Inferior parietal cortex (tissue), 1 donor: ENCODE results near the gene CROCC2.

Experiments used
- DNase-seq: peaks from one replicate; pipeline ENCODE4 v3.0.0-alpha.2; 2016; ENCODE audit errors: extremely low spot score

The CROCC2 gene

DNA sequence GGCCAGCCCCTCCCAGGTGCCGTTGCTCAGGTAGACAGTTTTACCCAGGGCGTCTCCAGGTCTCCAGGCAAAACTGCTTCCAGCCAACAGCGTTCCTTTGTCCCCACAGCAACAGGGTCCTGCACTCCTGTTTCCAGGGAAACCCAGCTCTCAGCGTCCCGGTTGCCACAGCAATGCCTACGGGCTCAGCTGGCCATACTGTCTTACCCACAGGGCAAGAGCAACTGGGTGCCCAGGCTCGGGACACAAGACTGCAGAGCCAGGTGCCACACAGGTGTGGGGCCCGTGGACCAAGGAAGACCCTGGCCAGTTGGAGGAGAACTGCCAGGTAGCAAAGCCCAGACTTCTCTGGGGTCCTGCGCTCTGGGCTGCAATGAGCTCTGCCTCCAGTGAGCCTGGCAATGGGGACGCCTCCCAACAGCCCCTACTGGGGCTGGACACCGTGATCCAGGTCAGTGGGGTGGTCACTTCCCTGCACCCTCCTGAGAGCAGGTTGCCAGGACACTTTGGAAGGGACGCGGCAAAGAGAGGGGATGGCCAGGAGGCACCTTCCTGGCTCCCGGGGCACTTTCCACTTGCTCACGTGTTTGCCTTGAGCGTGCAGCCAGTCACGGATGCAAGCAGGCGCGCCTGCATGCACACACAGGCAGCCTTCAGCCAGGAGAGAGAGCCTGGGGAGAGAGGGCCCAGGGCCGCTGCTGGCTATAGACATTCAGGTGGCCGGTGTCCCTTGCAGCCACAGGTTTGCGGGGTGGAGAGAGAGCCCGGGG is at the start of gene CROCC2:
CROCC2 (plus strand) TSS at position 196 of the 770 bp plus-strand sequence; CDS start at position 374, 178 bp downstream.
- DNase-seq = no peak

DNA sequence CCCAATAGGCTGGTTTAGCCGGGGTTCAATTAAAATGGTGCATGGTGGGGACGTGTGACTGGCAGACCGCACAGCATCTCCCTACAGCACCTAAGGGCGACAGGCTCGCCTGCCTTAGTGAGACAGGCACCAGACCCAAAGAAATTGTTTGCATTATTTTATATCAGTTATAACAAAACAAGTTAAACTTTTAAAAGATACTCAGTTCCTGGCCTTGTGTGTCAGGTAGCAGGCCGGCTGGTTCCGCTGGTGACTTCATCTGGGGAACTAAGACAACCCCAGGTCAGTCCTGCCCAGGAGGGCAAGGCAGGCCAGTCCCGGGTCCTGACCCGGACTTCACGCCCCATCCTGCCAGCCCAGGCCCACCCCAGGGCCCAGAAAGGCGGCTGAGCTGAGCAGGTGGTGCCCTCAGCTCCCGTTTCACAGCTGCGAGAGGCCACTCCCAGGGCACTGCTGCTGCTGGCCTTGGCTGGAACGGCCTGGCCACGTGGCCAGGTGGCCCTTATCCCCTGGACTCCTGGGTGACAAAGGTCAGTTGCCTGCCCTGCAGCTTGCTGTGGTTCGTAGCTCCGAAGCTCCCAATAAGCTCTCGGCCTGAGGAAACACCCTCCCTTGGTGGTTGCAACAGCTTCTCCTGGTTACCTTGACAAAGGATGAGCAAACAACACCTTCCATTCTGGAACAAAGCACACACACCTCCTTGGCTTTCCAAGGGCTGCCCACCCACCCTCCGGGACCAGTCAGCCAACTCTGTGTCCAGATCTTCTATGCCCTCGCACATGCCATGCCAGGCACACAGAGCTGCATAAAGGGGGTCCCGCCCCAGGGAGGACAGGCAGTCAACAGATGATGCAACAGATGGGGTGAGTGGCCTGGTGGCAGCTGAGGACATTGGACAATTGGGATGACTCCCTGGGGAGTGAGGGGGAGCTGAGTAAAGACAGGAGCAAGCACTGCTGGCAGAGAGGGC is 48.8 kb upstream of the CROCC2 start:
- no peak for DNase-seq

DNA sequence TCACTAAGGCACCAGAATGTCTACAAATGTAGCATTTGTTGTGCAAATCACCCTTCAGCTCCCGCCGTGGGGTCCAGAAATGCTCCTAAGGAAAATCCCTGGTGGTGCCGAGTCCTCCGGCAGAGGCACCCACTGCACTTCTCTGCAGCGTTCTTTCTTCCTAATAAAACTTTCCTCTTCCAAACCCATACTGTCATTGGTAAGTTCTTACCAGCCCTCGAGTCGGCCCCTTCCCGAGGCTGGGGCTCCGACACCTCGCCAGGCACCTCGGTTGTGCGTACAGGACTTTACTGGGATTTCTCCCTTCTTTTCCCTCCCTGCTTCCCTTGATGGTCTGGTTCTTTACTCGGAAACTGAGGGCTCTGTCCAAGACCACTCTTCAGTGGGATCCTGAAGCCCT is 47.8 kb upstream of the CROCC2 start:
- no peak for DNase-seq

DNA sequence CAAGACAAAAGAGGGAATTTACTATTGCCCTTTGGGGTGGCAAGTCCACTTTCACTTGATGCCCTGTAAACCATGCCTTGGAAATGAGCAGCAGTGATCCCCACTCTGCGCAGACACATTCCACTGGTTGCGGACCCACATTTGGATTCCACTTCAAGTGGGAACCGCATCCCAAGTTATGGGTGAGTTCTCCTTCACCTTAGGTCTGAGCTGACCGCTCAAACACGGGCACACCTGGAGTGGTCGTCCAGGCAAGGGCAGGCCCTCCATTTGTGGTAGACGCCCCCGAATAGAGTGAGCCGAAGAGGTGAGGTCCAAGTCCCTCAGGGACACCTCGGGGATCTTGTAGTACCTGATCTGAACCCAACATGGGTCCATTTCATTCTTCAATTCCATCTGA is 47.3 kb upstream of the CROCC2 start:
- no peak for DNase-seq

DNA sequence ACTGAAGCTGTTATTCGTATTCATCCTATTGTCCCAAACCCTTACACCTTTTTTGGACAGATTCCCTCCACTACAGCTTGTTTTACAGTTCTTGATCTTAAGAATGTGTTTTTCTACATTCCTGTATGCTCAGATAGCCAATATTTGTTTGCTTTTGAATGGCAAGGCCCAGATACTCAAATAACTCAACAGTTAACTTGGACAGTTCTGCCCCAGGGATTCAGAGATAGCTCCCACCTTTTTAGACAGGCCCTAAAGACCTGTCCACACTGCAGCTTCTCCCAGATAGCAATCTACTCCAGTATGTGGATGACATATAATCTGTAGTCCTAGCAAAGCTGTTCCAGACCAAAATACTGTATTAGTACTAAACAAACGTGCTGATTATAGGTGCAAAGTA is 44.6 kb upstream of the CROCC2 start:
- DNase-seq = no peak

DNA sequence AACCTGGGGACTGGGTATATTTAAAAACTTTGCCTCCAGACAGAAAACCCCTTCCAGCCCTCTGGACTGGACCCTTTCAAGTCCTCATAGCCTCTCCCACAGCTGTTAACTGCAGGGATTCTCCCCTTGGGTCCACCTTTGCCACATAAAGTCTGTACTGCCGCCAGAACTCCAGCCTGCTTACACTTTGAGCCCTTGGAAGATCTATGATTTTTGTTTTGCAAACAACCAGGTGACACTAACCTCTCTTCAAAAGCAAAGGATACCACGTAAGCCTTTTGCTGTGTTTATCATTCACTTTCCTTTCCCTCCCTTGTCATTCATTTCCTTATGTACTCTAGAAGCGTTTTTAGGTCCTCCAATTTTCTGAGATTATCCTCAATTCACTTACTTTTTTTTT is 41.7 kb upstream of the CROCC2 start:
- no peak for DNase-seq

DNA sequence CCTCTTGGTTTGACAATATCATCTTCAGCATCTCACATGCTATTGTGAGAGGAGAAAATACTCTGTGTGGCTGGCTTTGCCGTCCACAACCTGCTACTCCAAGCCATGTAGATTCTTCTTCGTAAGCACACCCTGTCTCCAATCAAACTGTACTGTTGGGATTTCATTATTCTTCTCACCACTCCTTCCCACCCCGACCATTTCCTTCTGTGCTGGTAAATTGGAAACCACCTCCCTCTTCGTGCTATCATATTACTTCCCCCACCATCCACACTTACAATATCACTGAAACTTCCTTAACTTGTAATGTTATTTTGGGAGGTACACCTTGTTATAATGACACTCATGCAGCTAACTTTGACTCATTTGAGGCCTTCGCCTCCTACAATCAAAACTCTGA is 40.7 kb upstream of the CROCC2 start:
- no peak for DNase-seq

DNA sequence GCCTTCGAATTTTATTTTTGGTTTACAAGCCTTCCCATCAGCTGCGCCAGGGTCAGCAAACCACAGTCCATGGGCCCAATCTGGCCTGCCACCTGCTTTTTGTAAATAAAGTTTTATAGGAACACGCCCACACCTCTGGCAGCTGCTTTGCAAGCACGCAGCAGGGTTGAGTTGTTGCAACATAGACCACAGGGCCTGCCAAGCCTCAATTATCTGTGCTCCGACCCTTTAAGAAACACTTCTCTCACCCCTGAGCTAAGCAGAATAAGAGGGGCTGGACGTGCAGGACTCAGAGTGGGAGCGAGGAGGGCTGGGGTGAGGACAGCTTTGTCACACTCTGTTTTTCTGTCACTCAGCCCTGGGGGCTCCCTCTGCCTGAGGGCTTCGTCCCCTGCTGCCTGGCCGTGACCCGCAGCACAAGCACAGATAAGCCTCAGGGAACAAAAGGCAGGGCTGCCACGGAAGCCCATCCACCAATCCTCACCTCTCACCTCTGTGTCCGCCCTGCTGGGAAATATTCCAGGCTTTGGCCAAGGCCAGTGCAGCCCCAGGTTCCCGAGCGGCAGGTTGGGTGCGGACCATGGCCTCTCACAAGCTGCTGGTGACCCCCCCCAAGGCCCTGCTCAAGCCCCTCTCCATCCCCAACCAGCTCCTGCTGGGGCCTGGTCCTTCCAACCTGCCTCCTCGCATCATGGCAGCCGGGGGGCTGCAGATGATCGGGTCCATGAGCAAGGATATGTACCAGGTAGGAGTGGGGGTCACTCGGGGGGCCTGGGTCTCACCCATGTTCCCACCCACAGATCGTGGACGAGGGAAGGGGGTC is 37.6 kb upstream of the CROCC2 start, which contains the start of gene AGXT:
AGXT (plus strand) TSS at position 539 of the 823 bp plus-strand sequence; CDS start at position 581, 42 bp downstream.
- no peak for DNase-seq

DNA sequence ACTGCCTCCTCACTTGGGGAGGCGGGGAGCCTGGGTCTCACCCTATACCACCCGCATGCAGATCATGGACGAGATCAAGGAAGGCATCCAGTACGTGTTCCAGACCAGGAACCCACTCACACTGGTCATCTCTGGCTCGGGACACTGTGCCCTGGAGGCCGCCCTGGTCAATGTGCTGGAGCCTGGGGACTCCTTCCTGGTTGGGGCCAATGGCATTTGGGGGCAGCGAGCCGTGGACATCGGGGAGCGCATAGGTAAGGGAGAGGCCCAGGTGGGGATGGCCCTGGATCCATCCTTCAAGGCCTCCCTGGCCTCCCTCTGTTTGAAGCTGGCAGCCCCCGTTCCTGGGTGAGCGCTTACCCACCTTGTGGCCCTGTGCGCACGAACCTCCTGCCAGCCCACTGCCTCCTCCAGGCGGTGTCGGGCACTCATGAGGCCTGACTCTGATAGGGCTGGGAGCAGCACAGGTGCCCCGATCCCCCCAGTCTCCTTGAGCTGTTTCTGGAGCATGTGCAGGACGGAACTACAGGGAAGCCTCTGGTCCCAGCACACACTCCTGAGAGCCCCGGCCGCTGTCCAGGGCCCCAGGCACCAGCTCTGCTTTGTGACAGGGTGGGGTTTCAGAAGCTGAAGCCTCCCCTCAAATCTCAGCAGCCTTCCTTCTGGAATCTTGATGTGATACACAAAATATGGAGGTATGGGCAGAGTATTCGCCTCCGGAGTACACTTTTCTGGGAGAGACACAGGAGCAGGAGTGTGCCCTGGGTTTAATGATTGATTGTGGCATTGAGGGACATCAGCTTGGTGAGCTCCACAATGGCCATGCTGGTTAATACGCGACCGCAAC is 36.8 kb upstream of the CROCC2 start:
- DNase-seq = no peak

DNA sequence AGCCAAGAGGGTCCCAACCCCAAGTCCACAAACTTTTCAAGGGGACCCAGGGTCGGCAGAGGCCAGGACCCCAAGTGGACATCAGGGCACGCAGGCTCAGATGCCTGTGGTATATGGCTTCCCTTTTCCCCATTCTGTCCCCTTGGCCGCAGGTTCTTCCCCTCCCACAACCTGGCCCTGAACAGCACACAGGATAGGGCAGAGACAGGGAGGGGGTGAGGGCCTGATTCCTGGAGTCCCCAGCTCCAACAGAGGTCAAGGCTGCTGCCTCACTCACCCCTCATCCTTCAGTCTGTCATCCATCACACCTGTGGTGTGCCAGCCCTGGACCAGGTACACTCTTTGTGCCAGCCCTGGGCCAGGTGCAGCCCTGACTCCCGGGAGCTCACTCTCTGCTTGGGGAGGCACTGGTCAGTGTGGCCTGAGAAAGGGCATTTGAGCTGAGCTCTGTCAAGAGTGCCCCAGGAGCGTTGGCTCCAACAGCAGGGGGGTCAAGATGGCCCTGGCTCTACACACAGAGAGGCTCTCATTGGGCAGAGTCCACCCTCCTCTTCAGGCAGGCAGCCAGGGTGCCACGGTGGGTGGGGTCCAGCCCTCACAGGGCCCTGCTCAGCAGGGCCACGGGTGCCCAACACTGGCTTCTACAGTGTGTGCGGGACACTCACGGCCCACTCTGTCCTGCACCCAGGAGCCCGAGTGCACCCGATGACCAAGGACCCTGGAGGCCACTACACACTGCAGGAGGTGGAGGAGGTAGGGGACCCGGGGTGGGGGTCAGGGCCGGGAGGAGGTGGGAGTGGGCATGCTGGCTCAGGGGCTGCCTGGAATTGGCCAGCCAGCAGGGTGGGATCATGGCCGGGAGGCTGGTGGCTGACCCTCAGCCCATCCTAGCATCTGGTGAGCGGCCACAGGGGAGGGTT is 35.9 kb upstream of the CROCC2 start:
- no peak for DNase-seq

DNA sequence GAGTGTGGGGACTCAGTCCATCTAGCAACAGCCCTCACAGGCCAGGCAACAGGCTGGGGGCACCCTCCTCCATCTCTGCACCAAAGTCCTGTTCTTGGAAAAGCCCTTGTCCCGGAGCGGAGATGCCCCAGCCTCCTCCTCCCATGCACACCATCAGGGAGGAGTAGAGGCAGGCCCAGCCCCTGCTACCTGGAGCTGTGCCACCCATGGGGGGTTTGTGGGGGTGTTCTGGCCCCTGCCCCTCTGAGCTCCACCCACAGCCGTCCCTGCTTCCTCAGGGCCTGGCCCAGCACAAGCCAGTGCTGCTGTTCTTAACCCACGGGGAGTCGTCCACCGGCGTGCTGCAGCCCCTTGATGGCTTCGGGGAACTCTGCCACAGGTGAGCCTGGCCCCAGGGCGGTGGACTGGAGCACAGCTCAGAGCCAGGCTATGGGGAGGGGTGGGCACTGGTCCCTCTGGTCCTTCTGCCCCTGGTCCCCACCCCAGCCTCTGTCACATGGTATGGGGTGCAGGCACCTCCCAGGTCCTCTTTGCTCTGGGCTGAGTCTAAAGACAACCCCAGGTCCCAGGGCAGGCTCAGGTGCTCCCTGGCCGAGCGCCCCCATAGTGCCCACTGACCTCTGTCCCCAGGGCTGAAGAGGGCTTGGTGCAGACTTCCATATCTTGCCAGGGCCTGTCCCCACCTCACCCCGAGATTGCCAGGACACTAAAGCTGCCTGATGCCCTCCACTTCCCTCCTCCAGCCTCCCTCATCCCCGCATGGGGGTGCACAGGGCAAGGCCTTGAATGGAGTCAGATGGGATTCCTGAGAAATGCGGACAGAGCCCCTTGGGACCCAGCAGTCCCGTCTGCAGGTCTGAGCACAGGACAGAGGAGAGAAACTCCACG is 34.8 kb upstream of the CROCC2 start:
- DNase-seq = no peak

DNA sequence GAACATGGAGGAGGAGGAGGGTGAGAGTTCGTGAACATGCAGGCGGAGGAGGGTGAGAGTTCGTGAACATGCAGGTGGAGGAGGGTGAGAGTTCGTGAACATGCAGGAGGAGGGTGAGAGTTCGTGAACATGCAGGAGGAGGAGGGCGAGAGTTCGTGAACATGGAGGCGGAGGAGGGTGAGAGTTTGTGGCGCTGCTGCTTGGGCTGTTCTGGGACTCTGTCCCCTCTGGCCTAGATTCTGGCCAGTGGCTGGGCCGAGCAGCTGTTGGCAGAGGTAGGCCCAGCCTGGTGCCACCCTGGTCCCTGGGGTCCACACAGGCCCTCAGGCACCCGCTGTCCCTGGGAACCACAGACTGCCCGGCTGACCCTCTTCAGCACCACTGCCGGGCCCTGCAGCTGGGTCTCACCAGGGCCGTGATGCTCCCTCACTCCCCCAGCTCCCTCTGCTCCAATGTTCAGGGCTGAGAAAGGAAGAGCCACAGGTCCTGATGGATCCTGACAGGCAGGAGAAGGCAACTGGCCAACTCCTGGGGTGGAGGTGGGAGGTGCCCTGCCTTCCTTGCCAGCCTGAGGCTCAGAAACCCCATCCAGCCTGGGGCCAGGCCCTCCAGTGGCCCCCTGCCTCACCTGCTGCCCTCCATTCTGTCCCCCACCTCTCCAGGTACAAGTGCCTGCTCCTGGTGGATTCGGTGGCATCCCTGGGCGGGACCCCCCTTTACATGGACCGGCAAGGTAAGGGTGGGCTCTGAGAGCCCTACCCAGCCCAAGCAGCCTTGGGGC is 33.6 kb upstream of the CROCC2 start:
- DNase-seq = no peak

DNA sequence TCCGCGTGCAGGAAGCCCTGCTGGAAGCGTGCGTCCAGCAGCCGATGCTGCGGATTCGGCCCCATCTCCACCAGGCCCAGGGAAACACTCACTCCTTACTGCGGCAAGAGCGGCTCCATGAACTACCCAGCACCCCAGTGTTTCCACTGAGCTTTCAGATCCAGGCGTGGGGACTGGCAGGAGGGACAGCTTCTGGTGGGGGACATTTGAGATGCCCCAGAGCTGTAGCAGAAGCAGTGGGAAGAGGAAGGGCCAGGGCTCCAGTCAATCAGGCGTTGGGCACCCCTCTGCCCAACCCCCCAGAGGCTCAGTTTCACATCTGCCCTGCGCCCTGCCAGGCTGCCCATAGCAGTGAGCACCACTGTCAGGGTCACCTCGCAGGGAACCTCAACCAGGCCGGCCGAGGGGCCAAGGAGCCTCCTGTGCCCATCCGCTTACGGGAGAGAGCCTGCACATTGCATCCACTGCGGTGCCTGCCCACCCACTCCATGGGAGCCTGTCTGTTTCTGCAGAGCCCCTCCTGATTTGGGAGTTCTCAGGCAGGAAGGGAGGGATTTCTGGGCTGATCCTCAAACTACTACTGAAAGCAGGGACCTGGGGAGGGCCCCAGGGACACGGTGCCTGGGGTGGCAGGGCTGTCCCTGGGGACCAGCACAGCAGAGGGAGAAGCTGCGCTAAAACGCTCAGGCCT is 32.9 kb upstream of the CROCC2 start:
- no peak for DNase-seq

DNA sequence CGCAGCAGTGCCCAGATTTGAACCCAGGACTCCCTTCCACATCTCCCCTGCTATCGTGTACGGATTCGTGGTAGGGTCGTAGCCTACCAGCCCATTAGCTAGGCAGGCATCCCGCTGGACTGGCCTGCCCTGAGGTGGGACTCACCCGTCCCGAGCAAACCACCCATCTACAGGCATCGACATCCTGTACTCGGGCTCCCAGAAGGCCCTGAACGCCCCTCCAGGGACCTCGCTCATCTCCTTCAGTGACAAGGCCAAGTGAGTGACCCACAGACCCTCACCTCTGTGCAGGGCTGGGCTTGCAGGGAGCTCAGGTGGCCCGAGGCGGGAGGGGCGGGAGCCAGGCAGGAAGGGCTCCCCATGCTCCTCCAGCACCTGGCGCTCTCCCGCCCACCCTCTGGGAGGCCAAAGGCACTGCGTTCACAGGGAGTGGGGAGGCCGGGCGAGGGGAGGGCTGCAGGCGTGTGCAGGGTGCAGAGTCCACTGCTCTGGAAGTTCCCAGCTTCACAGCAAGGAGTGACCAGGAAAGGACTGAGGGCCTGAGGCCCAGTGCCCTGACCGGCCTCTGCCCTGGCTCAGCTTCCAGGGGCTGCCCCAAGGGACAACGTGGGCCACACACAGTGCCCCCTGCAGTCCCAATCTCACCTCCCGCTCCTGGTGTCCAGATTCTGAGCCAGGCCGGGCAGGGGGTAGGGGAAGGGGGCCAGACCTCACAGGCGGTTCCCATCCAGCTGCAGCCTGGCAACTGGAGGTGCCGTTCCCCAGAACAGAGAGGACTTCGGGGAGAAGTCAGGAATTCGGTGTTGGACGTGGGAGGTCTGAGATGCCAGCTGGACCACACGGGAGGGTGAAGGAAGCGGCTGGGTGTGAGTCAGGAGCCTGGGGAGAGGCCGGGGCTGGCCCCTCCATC is 32.1 kb upstream of the CROCC2 start:
- no peak for DNase-seq

DNA sequence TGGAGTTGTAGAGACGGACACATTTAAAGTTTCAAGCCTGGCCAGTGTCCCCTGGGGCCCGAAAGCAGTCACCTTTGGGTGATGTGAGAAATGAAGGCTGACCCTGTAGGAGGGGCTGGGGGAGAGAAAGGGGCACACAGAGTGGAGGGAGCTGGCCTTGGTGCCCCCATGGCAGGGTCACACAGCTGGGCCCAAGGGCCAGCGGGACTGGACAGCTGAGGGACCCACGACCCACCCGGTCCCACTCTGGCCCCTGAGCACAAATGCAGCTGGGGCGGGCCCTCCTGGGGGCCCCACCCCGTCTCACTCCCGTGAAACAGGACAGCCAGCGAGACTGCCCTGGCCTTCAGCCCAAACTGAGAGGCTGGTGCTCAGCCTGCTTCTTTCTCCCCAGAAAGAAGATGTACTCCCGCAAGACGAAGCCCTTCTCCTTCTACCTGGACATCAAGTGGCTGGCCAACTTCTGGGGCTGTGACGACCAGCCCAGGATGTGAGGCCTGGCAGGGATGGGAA is 31.4 kb upstream of the CROCC2 start:
- no peak for DNase-seq
